ENCODE measurements around the gene MUS81. TPM values are rescaled to one million over a fixed set of nuclear protein-coding genes. Genes with fewer than 3 reads are reported as not detected.

MUS81 gene
- total and polyA plus RNA-seq, 10 of the 15 experiments (the other 5 are each of a cell fraction or from before 2014, with no cell fraction given): 11.8 to 76.1 (median 48.4) TPM

DNA sequence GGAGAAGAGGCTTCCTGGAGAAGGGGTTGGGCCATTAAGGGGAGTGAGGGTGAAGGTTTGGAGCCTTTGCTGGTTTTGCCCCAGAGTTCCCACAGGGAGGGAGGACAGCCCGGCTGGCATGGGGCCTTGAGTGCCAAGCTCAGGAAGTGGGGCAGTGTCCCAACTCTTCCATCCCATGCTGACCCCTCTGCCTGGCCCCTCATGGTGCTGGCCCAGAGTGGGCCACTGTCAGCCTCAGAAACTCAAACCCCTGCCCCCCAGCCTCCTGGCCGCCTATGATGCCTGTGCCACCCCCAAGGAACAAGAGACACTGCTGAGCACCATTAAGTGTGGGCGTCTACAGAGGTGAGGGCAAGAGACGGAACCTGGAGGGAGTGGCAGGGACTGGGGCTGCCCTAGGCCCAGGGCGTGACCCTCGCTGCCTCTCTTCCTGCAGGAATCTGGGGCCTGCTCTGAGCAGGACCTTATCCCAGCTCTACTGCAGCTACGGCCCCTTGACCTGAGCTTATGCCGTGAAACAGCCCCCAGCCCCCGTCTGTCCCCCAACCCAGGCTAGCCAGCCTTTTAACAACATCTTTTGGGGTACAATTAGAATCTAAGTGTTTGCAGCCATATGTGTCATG, 5.4 kb downstream of the MUS81 start:
- no peak for ATAC-seq
- Histone ChIP-seq H3K27ac (ENCODE audit: control insufficient read depth, insufficient read depth) (no peak overlapping the region), H3K9ac (ENCODE audit: control insufficient read depth, insufficient read depth, low read length) (no peak overlapping the region), H3K4me1 (ENCODE audit: control insufficient read depth, insufficient read depth, low read length) (peaks cover 17% of the 10 kb centered on the region), H3K36me3 (ENCODE audit: control insufficient read depth in 2 of 2, insufficient read depth in 2 of 2, low read length in 1 of 2) (peaks cover 23 to 38% of the 10 kb centered on the region in 2 experiments), H3K4me3 (no peak overlapping the region), H3K4me2 (ENCODE audit: control insufficient read depth, insufficient read depth) (no peak overlapping the region), H2AFZ (ENCODE audit: control insufficient read depth, low read depth, low read length) (no peak overlapping the region), H3K9me3 (replicated peaks; ENCODE audit: control insufficient read depth, insufficient read depth, low read length) (no peaks in the 10 kb centered on the region), H4K20me1 (ENCODE audit: control insufficient read depth, insufficient read depth) (no peaks in the 10 kb centered on the region; the same call in 1 of the 2 replicates), H3K79me2 (ENCODE audit: control insufficient read depth, insufficient read depth, low read length) (peaks cover 20% of the 10 kb centered on the region), H3K27me3 (replicated peaks in 1 of 2; ENCODE audit: control insufficient read depth in 2 of 2, insufficient read depth in 2 of 2, low read length in 1 of 2) (no peaks in the 10 kb centered on the region)
- intact Hi-C loops (cut with micrococcal nuclease; ENCODE audit: unreplicated experiment) (no loop called here), in situ Hi-C loops (cut with MboI) (loop anchor here (25.0 kb wide), 1 partner anchor 1628 kb away; the partner anchor contains the start of genes DNAJC4, FKBP2, NUDT22 and PPP1R14B)
- 91% methylated on average over 9 of the region's 9 CpGs for WGBS (ENCODE audit: insufficient coverage, insufficient replicate concordance, low lambda C conversion rate, missing lambda C conversion rate)
- DNase-seq (ENCODE audit: low read depth, low spot score): no peak
- ChIA-PET SMC1A (ENCODE audit: uncharacterized antibody, unreplicated experiment) (no interaction called here), POLR2A (no interaction called here), RAD21 (ENCODE audit: unreplicated experiment) (no interaction called here), CTCF (interaction anchor here (1.6 kb wide), 1 partner anchor 24 kb away, joined by 3 read pairs; no protein-coding TSS in a partner anchor)
- TF ChIP-seq POLR2AphosphoS5 (IDR thresholded peaks at IDR 0.05; ENCODE audit: low read length) (peak; percentile 27), HDAC2 (IDR thresholded peaks at IDR 0.05) (no peak), SUZ12 (IDR thresholded peaks at IDR 0.05; ENCODE audit: unreplicated experiment) (no peak), NR2C1 (IDR thresholded peaks at IDR 0.05) (no peak), POLR2A (IDR thresholded peaks at IDR 0.05; ENCODE audit: low read depth, low read length) (peak; percentile 14; the same call in 1 of the 2 replicates)
- TF ChIP-seq, protein P1, sequence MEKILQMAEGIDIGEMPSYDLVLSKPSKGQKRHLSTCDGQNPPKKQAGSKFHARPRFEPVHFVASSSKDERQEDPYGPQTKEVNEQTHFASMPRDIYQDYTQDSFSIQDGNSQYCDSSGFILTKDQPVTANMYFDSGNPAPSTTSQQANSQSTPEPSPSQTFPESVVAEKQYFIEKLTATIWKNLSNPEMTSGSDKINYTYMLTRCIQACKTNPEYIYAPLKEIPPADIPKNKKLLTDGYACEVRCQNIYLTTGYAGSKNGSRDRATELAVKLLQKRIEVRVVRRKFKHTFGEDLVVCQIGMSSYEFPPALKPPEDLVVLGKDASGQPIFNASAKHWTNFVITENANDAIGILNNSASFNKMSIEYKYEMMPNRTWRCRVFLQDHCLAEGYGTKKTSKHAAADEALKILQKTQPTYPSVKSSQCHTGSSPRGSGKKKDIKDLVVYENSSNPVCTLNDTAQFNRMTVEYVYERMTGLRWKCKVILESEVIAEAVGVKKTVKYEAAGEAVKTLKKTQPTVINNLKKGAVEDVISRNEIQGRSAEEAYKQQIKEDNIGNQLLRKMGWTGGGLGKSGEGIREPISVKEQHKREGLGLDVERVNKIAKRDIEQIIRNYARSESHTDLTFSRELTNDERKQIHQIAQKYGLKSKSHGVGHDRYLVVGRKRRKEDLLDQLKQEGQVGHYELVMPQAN (conservative IDR thresholded peaks at IDR 0.05): no peak
- no peak for FAIRE-seq
- no TSS peak for BruUV-seq (replicated peaks)
